ENCODE results near the gene LPAR1.
A peak's percentile ranks its signal among the peaks of the same experiment; 100 is the strongest.

Gene LPAR1

DNA sequence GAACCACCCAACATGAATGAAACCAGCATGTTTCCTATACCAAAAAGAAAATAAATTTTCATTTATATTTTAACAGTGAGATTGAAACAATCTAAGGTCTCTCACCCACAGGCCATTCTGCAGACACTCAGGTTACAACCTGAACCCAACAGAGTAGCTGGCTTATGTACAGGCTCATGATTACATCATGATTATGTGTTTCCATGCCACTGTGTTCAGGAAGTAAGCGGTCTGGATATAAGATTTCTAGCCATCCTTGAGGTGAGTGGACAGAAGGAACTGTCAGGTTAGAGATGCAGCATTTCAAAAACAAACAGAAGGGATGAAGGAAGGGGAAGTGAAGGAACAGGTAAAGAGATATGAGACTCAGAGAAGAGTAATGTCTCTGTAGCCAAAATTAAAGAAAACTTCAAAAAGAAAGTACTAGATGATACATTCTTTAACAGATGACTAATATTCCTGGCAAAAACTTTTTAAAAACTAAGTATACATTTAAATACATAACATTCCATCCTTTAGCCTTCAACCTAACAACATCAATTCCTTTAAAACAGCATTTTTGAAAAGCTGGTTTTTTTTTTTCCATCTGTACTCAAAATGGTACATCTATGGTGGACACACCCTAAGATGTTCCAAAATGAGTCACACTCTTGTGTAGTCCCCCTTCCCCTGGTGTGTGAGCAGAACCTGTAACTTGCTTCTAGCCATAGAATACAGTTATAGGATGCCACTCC, 119.8 kb downstream of the LPAR1 start:
- DNase-seq (ENCODE audit: low spot score): no peak

DNA sequence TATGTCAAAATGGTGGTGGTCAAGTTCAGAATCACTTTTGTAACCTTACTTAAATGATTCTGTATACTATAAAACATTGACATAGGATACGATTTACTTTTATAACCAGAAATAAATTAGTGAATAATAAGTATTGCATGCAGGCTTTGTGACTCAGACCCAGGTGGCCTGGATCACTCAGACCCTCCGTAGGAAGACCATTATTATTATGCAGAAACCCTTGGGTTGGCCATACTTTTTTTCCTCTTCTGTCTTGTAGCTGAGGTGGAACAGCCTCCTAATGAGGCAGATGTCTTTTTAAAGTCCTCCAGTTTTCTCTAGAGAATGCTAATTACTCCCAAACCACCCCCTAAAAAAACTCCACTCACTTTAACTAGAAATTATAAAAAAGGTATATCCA, 121.9 kb downstream of the LPAR1 start:
- no peak for DNase-seq (ENCODE audit: low spot score)

- DNase-seq (ENCODE audit: low spot score): no peak
Measured at GRCh38 chr9:110912419-110913291, 125.6 kb downstream of the LPAR1 start.

GRCh38 chr9:110911659-110912418, 126.4 kb downstream of the LPAR1 start:
- DNase-seq (ENCODE audit: low spot score): no peak

DNA sequence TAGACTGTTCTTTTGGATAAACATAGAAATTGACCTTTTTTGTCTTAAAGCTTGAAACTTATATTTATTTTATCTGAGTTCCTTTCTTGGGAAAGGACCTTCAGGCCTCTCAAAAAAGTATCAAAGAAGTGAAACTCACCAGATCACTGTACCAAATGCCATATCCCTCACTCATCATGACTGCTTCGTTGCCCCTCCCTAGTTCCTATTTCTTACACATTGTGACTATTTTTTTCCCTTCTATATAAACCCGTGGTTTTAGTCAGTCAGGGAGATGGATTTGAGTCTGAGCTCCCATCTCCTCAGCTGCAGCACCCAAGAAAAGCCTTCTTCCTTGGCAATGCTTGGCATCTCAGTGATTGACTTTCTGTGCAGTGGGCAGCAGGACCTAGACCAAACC, 129.4 kb downstream of the LPAR1 start:
- no peak for DNase-seq (ENCODE audit: low spot score)

- DNase-seq (ENCODE audit: low spot score): no peak
Measured at GRCh38 chr9:110900917-110901316, 137.4 kb downstream of the LPAR1 start.

GRCh38 chr9:110900456-110900855, 137.8 kb downstream of the LPAR1 start:
- DNase-seq (ENCODE audit: low spot score): no peak

DNA sequence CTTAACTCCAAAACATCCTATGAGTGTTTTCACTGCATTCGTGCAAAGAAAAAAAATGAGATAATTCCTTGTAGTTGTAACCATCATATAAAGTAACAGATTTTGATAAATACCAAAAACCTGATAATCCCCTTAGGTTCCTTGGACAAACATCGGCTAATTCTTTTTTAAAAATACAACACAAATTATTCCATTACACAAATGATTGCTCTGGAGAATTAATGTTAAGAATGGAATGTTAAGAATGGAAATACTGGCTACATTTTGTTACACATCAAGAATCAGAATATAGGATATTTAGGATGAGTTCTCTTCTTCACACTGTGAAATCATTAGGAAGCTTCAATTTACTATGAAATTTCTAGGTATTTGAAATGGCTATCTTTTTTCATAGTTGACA, 139.4 kb downstream of the LPAR1 start:
- no peak for DNase-seq (ENCODE audit: low spot score)

- no peak for DNase-seq (ENCODE audit: low spot score)
Measured at GRCh38 chr9:110898358-110898757, 139.9 kb downstream of the LPAR1 start.

- no peak for DNase-seq (ENCODE audit: low spot score)
Measured at GRCh38 chr9:110897943-110898342, 140.3 kb downstream of the LPAR1 start.

DNA sequence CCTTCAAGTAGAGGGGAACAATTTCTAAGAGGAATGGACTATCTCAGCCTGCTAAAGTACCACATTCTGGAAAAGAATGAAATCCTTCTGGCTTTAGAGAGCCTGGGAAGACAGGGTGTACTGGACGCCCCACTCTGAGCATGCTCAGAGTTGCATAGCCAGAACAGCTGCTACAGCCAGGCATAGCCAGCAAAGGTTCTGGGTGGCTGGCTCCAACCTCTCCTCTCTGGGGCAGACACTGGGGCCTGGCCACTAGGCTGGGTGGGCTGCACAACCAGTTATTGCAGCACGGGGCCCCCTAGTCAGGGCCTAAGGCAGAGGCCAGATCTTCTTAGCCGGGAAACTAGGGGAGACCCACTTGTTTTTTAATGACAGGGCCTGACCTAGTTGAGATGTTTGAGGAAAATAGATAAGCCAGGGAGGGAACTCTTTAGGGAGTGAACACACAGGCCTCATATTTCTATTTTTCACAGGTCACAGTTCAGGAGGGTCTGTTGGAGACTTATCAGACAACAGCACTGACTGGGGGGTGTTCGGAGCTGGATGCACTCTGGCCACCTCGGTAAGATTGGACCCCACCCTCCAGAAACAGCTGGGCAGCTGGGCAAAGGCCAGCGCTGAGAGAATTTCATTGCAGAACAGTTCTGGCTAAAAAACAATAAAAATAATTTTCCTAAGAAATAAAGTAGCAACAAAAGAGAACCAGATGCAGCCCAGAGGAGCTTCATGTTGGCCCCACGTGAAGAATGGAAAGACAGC, 142.9 kb downstream of the LPAR1 start:
- no peak for DNase-seq (ENCODE audit: low spot score)

- DNase-seq (ENCODE audit: low spot score): no peak
Measured at GRCh38 chr9:110894731-110895130, 143.5 kb downstream of the LPAR1 start.

DNA sequence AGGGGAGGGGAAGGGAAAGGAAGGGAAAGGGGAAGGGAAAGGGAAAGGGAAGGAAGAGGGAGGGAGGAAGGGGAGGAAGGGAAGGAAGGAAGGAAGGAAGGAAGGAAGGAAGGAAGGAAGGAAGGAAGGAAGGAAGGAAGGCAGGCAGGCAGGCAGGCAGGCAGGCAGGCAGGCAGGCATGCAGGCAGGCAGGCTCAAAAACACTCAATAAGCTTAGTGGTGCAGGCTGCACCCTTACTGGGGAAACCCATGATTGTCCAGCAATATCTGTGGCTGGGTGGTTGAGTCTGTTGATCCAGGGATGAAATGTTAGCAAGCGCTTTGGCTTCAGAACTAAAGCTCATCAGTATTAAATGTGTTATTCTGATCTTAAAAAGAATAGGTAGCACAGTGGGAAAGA, 145.6 kb downstream of the LPAR1 start:
- no peak for DNase-seq (ENCODE audit: low spot score)

GRCh38 chr9:110891760-110892159, 146.5 kb downstream of the LPAR1 start:
- no peak for DNase-seq (ENCODE audit: low spot score)

- no peak for DNase-seq (ENCODE audit: low spot score)
Measured at GRCh38 chr9:110890416-110890815, 147.9 kb downstream of the LPAR1 start.

GRCh38 chr9:110887276-110887675, 151.0 kb downstream of the LPAR1 start:
- no peak for DNase-seq (ENCODE audit: low spot score)

DNA sequence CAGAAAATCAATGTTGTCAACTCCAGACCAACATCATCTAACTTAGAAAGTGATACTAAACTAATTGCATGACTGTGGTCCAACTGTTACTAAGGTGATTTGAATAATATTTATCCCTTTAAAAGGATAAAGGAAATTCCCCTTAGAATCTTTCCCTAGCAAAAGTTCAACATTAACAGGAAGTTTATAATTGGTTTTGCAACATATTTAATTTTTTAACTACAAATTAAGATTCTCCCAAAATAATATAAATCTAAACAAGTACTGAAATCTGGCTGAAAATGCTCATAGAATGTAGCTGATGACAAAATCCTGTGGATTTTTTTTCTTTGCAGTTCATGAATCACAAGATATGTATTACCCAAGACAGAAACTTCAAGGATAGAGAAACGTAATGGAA, 151.4 kb downstream of the LPAR1 start:
- no peak for DNase-seq (ENCODE audit: low spot score)

- no peak for DNase-seq (ENCODE audit: low spot score)
Measured at GRCh38 chr9:110880189-110880588, 158.1 kb downstream of the LPAR1 start.

- DNase-seq (ENCODE audit: low spot score): no peak
Measured at GRCh38 chr9:110877374-110877773, 160.9 kb downstream of the LPAR1 start.

- no peak for DNase-seq (ENCODE audit: low spot score)
Measured at GRCh38 chr9:110876929-110877328, 161.3 kb downstream of the LPAR1 start.

- DNase-seq (ENCODE audit: low spot score): peak; percentile 11
Measured at GRCh38 chr9:110874963-110875674, 163.2 kb downstream of the LPAR1 start.
